ENCODE data around the gene NR3C1.

Gene NR3C1

GRCh38 chr5:143362664-143363227 lies 40.7 kb downstream of the NR3C1 start:
- no peak for DNase-seq (ENCODE audit: low spot score)

DNA sequence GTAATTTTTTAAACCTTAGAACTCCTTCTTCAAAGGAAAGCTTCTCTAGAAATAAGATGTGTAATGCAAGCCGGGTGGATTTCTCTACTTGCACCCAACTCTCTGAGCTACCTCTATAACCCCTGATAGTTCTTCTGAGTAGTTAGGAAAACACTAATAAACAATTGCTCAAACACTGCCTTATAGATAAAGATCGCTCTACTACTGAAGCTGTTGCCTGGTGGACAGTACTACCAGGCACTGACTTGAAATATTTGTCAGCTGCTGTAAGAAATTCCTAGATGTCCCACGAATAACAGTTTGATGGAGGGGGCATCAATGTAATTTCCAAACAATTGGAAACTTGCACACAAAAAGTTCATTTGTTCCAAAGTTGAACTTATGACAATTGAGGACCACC lies 42.0 kb downstream of the NR3C1 start:
- DNase-seq (ENCODE audit: low spot score), result no peak

- DNase-seq (ENCODE audit: low spot score), result no peak
Measured at GRCh38 chr5:143360755-143361154, 42.7 kb downstream of the NR3C1 start.

DNA sequence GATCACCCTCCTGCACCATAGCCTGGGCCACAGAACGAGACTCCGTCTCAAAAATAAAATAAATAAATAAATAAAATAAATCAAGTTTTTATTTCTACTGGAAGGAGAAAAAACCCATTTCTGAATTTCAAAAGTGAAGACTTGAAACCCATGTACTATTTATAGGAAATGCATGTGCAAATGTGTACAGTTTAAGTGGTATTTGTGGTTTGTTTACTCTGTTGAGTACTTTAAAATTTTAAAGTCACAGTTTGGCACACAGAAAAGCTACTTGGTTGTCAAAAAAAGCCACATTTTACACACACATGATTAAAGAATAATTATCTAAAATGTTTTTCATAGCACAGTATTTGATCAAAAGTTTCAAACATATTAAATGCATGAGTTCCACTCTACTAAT lies 43.6 kb downstream of the NR3C1 start:
- DNase-seq (ENCODE audit: low spot score), result no peak

- DNase-seq (ENCODE audit: low spot score), result no peak
Measured at GRCh38 chr5:143356855-143357583, 46.5 kb downstream of the NR3C1 start.

- DNase-seq (ENCODE audit: low spot score), result no peak
Measured at GRCh38 chr5:143355710-143356109, 47.8 kb downstream of the NR3C1 start.

DNA sequence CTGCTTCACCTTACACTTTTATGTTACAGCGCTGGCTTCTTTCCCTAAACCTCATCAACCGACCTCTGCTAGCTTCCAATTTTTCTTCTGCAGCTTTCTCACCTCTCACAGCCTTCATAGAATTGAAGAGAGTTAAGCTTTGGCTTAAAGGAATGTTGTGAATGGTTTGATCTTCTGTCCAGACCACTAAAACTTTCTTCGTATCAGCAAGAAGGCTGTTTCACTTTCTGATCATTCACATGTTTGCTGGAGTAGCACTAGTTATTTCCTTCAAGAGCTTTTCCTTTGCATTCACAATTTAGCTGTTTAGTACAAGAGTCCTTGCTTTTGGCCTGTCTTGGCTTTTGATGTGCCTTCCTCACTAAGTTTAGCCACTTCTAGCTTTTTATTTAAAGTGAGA lies 49.5 kb downstream of the NR3C1 start:
- no peak for DNase-seq (ENCODE audit: low spot score)

- no peak for DNase-seq (ENCODE audit: low spot score)
Measured at GRCh38 chr5:143352691-143353090, 50.8 kb downstream of the NR3C1 start.

DNA sequence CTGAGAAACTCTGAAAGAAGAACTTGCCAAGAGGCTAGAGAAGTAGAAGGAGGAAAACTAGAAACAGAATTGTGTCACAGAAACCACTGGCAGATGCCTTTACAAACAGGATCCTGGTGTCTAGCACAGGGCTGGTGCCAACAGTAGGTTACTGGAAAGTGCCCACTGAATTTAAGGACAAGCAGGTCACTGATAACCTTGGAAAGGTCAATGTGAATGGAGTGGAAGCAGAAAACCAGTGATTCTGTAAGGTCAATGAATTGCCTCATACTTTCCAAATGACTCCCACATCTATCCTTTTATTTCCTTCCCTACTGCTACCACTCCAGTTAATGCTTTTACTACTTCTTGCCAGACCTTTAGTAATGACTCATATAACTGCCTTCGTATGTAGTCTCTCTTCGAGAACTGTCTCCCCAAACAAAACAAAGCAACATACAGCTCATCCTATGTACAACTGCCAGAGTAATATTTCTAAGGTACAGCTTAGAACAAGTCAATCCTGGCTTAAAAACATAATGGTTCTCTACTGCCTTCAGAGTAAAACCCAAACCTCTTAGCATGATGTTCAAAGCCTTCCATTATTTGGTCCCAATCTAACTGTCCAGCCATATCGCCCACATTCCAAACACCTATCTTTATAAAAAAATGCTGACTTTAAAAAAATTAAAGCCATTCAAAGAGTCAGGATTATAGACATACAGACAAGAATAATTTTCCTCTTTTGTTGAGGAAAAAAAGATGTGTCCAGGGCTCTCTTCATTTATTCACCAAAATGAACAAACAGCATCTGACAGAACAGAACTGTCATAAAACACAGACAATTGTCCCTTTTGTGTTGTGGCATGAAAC lies 52.5 kb downstream of the NR3C1 start:
- no peak for DNase-seq (ENCODE audit: low spot score)

- no peak for DNase-seq (ENCODE audit: low spot score)
Measured at GRCh38 chr5:143350341-143350740, 53.1 kb downstream of the NR3C1 start.

DNA sequence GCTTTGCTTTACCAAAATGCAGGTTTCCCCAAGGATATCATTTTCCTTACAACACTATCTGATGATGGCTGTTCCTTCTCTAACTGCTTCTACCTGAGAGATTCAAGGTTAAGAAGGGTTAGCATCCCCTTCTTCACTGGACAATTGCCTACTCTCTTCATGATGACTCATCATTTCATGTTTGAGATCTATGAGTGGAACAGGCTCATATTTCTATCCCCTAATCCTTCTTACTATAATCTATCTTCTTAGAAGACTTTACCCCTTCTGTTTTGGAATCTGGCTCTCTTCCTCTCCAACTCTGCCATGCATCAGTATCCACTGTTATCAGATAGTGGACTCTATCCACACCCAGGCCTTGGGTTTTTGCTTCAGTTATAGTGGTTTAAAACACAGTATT lies 54.3 kb downstream of the NR3C1 start:
- DNase-seq (ENCODE audit: low spot score), result no peak

DNA sequence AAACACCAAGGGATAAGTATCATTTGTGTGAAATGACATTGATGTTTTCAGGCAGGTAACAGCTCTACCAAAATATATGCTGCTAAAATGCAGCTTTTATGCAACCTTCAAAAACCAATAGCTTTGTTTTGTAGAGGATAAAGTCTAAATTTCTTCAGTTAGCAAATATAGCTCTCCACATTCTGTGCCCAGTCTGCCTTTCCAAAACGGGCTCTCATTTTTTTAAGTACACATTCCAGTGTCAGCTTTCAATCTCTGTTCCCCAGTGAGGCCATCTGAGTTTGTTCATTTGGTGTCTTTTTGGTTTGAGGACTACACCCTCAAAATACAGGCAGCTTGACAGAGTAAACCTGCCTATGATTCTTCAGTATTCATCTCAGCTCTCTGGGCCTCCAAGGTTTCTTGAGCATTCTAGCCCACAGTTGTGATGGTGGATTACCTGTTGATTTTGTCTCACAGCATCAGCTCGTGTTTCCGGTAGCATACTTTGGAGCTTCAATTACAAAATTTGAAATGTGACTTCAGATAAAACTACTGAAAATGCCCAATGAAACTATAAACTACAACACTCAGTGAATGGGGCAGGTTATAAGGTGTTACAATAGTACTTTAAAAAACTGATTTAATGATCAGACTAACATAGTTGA lies 55.7 kb downstream of the NR3C1 start:
- DNase-seq (ENCODE audit: low spot score), result no peak

- no peak for DNase-seq (ENCODE audit: low spot score)
Measured at GRCh38 chr5:143347046-143347445, 56.4 kb downstream of the NR3C1 start.

- DNase-seq (ENCODE audit: low spot score), result no peak
Measured at GRCh38 chr5:143345671-143346440, 57.6 kb downstream of the NR3C1 start.

- no peak for DNase-seq (ENCODE audit: low spot score)
Measured at GRCh38 chr5:143343042-143343441, 60.4 kb downstream of the NR3C1 start.

GRCh38 chr5:143342607-143343006 lies 60.9 kb downstream of the NR3C1 start:
- DNase-seq (ENCODE audit: low spot score), result no peak

- DNase-seq (ENCODE audit: low spot score), result no peak
Measured at GRCh38 chr5:143341807-143342570, 61.5 kb downstream of the NR3C1 start.

GRCh38 chr5:143340891-143341685 lies 62.4 kb downstream of the NR3C1 start:
- no peak for DNase-seq (ENCODE audit: low spot score)

- DNase-seq (ENCODE audit: low spot score), result no peak
Measured at GRCh38 chr5:143338658-143339366, 64.7 kb downstream of the NR3C1 start.

- no peak for DNase-seq (ENCODE audit: low spot score)
Measured at GRCh38 chr5:143337946-143338345, 65.5 kb downstream of the NR3C1 start.

Data from ecto neural progenitor cell (in vitro differentiated cells).